Measurements from ENCODE around the gene GPRIN1.

The GPRIN1 gene

GRCh38 chr5:176609724-176610434 is at the start of gene GPRIN1:
GPRIN1 (minus strand) TSS chr5:176610156; CDS start chr5:176599834, 10,322 bp downstream.
- peak; percentile 44 for DNase-seq

GRCh38 chr5:176659512-176659839 is 49.5 kb upstream of the GPRIN1 start:
- no peak for DNase-seq

DNA sequence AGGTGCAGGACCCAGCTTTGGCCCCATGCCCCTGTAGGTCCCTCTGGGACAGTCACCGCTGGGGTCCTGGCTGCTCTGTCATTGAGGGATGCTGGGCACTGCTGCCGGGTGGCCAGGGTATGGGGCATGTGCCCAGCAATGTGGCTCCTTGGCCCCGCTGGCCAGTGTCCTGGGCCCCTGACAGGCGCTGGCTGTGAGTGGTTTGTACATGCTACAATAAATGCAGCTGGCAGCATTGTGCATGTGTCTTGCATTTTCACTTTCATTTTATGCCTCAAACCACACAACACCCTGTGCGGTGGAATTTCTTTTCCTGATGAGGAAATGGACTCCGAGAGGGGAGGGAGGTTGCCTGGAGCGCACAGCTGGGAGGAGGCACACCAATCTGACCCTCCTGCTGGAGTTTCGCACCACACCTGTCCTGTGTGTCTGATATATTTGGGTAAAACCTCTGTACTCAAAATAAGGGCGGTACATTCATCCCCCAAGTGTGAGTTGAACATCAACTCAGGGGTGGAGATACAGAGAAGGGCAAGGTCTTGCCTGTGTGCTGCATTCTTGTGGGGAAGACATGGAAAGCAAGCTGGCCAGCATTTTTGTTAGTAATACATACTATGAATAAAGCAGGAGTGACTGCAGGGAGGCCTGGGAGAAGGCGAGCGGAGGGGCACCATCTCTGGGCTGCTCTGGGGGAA is 49.0 kb upstream of the GPRIN1 start:
- DNase-seq = no peak

DNA sequence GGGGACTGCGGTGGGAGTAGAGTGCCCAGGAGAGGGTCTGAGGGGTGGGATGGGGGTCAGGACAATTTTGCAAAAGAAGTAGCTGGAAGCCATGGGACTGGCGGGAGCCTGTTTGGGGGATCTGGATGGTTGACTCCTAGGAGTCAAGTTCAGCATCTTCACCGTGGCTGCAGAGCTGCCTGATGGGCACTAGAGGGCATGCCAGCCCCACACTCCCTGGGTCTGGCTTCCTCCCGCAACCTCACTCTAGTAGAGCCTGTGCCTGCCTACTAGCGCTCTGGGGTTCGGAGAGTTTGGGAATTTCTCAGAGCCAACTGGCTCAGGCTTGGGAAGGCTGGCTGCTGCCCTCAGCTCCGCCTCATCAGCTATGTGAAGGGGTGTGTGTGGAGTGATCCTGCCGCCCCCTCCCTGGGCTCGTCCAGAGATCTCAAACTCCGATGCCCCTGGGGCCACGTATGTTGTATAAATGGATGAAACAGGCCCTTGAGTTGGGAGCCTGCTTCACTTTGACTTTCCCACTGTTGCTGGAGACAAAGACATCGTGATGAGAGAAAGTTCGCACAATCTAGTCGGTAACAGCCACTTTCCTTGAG is 48.1 kb upstream of the GPRIN1 start:
- peak; percentile 32 for DNase-seq

- no peak for DNase-seq
These were observed 46.6 kb upstream of the GPRIN1 start for GRCh38 chr5:176656467-176656990.

- no peak for DNase-seq
These were observed 44.9 kb upstream of the GPRIN1 start for GRCh38 chr5:176654856-176655255.

DNA sequence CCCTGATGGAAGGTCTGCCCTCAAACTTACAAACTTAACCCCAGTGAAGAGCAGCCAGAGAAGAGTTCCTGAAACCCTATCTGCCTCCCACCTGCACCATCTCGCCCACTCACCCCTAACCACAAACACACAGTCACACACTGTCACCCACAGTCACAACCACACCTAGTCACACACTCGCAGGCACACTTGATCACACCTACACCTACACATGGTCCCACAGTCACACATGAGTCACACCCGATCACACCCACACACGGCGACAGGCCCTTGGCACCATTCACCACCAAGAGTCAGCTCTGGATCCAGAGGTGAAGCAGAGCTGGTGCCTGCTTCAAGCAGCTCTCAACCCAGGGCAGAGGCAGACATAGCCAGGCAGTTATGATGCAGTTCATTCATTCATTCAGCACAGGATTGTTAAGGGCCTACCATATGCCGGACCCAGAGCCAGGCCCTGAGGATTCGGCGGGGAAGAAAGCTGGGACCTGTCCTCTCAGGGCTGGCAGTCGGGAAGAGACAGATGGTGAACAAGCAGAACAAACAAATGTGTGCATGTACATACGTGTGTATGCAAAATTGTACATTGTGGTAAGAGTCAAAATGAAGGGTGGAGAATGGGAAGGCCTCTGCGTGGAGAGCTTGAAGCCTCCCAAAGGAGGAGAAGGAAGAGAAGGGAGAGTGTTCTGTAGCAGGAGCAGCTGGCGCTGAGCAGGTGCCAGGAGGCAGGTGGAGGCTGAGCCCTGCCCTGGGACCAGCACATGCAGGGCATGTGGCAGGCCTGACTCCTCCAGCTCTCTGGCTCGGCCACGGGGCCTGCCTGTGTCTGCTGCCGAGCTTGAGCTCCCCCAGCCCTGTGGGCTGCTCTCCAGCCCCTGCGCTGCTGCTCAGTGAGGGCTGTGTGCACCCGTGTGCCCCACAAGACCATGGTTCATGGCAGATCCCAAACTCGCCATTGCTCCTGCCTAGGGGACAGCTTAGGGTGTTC is 43.7 kb upstream of the GPRIN1 start:
- no peak for DNase-seq

DNA sequence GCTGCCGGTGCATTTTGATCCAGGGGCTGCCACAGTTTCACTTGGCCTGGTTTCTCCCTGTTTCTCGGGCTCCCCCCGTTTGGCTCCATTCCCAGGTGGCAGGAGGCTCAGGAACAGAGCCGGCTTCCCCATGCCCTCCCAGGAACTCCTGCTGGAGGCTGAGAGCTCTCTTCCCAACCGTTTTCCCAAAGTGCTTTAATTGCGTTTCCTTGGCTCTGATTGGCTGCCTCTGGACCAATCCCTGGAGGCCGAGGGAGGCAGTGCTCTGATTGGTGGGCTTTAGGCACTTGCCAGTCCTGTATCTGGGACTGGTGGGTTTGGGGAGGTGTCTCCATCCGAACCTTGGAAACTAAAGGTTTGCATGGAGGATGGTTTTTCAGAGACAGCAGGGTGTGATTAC is 42.2 kb upstream of the GPRIN1 start:
- peak; percentile 8 for DNase-seq

GRCh38 chr5:176651472-176651980 is 41.6 kb upstream of the GPRIN1 start:
- DNase-seq = no peak

- no peak for DNase-seq
These were observed 40.5 kb upstream of the GPRIN1 start for GRCh38 chr5:176650354-176650884.

GRCh38 chr5:176648474-176649194 is 38.7 kb upstream of the GPRIN1 start:
- no peak for DNase-seq

- peak; percentile 32 for DNase-seq
These were observed 38.0 kb upstream of the GPRIN1 start for GRCh38 chr5:176647843-176648473.

DNA sequence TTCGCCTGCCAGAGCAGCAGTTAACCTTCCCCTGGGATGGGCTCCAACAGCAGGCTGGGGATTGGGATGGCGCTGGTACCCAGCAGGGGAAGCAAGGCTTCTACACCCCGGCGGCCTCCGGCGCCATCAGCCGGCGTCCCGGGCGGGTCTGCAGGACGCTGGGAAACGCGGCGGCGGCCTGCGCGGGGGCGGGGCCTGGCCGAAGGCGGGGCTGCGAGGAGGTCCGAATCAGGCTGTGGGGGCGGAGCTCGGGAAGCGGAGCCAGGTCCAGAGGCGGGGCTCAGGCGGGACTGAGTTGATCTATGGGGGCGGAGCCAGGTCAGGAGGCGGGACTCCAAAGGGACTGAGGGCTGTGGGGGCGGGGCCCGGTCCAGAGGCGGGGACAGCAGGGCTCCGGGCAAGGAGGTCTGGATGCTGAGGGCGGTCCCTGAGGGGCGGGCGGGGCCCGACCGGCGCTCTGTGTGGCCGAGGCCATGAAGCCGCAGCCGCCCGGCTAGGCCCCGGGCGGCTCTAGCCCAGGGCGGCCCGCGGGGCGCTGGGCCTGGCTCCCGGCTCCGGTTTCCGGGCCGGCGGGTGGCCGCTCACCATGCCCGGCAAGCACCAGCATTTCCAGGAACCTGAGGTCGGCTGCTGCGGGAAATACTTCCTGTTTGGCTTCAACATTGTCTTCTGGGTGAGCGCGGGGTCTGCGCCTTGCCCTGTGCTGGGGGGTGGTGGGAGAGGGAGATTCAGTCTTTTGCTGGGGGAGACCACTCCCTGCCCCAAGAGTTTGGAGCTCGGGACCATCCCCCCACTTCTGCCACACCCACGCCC is 37.3 kb upstream of the GPRIN1 start, which contains the start of gene TSPAN17:
TSPAN17 (plus strand) TSS at position 455 of the 813 bp plus-strand sequence; CDS start at position 587, 132 bp downstream.
- peak; percentile 88 for DNase-seq

DNA sequence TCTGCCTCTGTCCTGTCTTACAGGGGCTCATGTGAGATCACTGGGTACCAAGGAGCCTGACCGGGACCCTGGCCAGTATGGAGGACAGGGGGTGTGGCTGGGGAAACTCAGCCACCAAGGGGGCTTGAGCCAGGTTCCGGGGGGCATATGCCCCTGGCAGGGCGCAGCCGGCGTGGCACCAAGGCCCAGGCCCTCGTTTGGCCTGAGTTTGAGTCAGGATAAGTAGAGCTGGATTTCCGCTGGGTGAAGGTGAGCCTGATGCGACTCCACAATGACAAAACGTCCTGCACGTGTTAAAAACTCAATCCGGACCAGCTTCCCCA is 36.7 kb upstream of the GPRIN1 start:
- DNase-seq = no peak

DNA sequence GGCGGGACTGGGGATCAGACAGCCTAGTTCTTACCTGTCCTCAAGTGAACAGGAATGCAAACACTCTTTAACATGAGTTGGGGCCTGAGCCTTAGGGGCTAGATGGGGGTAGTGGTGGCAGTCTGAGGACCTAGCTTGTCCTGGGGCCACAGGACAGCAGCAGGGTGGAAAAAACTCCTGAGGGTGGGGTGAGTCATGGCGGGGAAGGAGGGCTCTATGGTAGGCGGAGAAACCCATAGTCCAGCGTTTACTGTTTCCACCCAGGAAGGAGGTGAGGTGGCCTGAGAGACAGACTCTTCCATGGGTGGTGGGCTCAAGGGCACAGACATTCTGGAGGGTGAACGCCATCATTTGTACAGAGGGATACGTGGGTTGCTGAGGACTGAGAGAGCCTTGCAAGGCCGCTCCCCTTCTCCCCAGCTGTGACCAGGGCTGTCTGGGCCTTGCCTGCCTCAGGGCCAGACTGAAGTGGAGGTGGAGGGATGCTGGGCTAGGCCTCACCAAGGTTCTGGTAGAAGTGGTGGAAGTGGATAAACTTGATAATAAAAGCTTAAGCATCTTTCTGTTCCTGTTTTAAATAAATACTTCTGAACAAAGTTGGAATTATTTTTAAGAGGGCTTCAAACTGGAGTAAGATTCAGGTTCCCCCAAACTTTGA is 36.2 kb upstream of the GPRIN1 start:
- no peak for DNase-seq

DNA sequence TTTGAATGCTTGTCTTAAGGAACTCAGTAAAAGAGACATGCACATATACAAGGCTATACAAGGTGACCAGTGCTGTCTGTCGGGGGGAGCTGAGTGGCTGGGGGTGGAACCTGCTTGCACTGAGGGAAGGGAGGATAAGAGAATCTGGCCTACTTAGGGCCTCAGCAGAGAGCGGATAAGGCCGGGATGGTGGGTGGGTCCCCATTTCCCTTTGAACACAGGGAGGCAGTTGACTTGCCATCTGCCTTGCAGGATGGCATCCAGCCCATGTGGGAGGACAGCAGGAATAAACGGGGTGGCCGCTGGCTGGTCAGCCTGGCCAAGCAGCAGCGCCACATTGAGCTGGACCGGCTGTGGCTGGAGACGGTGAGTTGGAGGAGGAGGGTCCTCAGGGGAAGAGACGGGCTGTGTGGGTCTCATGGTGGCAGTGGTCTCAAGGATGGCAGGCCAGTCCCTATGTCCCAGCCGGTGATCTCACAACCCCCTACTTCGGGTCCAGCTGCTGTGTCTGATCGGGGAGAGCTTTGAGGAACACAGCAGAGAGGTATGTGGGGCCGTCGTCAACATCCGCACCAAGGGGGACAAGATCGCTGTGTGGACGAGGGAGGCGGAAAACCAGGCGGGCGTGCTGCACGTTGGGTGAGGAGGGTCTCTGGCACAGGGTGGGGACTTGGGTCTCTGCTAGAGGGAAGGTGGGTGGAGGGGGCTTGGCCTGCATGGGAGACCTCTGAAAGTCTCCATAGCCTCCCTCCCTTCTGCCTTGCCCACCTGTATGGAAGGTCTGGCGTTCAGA is 35.1 kb upstream of the GPRIN1 start:
- DNase-seq = no peak

DNA sequence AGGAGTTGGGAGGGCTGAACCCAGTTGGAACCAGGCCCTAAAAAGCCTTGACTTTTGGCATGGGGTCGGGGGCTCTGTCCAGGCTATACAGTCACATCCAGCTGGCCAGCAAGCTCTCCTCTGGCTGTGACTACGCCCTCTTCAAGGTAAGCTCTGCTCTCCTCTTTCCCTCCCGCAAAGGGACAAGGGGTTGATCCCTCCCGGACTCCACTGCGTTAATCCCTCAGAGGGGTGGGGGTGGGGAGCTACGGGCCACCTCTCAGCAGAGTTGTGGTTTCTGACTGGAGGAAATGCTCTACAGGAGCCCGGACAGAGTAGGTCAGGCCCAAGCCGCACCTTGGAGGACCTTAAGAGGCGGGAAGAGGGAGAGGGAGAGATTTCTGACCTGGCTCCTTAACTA is 34.3 kb upstream of the GPRIN1 start:
- no peak for DNase-seq

DNA sequence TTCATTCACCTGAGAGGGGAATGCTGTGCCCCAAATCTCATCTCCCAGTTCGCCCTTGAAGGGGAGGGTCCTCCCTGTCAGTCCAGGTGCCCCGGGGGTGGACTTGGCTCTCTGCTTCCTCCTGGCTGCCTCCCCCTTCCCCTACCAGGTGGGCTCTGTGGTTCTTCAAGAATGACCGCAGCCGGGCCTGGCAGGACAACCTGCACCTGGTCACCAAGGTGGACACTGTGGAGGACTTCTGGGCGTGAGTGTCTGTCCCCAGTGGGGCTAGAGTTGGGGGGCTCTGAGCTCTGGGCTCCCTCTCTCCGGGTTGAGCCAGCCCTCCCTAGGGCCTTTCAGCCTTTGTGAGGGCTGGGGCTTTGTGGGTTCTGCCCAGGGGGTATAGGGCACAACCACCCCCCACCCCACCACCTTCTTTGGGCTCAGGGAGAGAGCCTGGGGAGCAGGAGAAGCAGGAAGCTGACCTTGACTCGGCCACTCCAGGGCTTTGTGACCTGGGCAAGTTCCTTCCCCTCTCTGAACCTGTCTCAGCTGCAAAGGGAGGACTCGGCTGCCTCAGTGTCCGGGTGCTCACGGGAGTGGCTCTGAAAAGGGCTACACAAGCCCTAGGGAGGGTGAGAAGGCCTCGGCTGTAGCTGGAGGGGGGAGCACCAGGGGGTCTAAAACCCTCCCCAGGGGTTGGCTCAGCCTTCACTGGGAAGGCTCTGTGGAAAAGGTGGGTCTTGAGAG is 33.7 kb upstream of the GPRIN1 start:
- DNase-seq = no peak
